Activated CD8-positive, alpha-beta memory T cell treated with anti-CD3 and anti-CD28 coated beads for 48 hours (primary cell): ENCODE data around the gene CYP1A2.
"Not testable (repeated sequence)": the region's sequence is repeated elsewhere in the genome, so short reads cannot be mapped to it uniquely, and the experiment has no call there.

Source experiments
- DNase-seq, 3 experiments: peaks; one replicate each; pipeline ENCODE4 v3.0.0-alpha.2; 2020; ENCODE audit warnings: low read depth in 2 of 3, low spot score in 2 of 3

CYP1A2 gene

GRCh38 chr15:74748322-74748946 lies at the start of gene CYP1A2:
Gene CYP1A2 (plus strand): TSS chr15:74748845. CDS start chr15:74749739, 894 bp downstream.
- no peak for DNase-seq

- DNase-seq = no peak
Observed at GRCh38 chr15:74709011-74709410, 39.6 kb upstream of the CYP1A2 start.

GRCh38 chr15:74709892-74710291 lies 38.8 kb upstream of the CYP1A2 start:
- DNase-seq = no peak

GRCh38 chr15:74710319-74711094 lies 38.1 kb upstream of the CYP1A2 start:
- DNase-seq = no peak

- no peak for DNase-seq
Observed at GRCh38 chr15:74712311-74712710, 36.3 kb upstream of the CYP1A2 start.

GRCh38 chr15:74716651-74717050 lies 32.0 kb upstream of the CYP1A2 start:
- DNase-seq = no peak

GRCh38 chr15:74722591-74722990 lies 26.1 kb upstream of the CYP1A2 start:
- DNase-seq = no peak

- no peak for DNase-seq
Observed at GRCh38 chr15:74723187-74723586, 25.5 kb upstream of the CYP1A2 start.

GRCh38 chr15:74723754-74724334 lies 24.8 kb upstream of the CYP1A2 start:
- DNase-seq = no peak

GRCh38 chr15:74724570-74725224 lies 23.9 kb upstream of the CYP1A2 start:
- DNase-seq = no peak

GRCh38 chr15:74725225-74725774 lies 23.3 kb upstream of the CYP1A2 start, which contains the start of gene CYP1A1:
Gene CYP1A1 (minus strand): TSS chr15:74725528. CDS start chr15:74723097, 2,431 bp downstream.
- no peak for DNase-seq

- DNase-seq = peak; percentile 22 to 47 (median 29)
Observed at GRCh38 chr15:74725845-74726773, 22.5 kb upstream of the CYP1A2 start.

GRCh38 chr15:74726774-74727164 lies 21.9 kb upstream of the CYP1A2 start:
- DNase-seq = no peak

GRCh38 chr15:74727727-74728126 lies 20.9 kb upstream of the CYP1A2 start:
- no peak for DNase-seq

- DNase-seq = not testable (repeated sequence)
Observed at GRCh38 chr15:74728699-74729098, 19.9 kb upstream of the CYP1A2 start.

GRCh38 chr15:74729372-74729771 lies 19.3 kb upstream of the CYP1A2 start:
- DNase-seq = not testable (repeated sequence)

GRCh38 chr15:74730619-74731316 lies 17.9 kb upstream of the CYP1A2 start:
- no peak for DNase-seq

- DNase-seq = no peak
Observed at GRCh38 chr15:74732846-74733245, 15.8 kb upstream of the CYP1A2 start.

- no peak for DNase-seq
Observed at GRCh38 chr15:74733269-74733668, 15.4 kb upstream of the CYP1A2 start.

GRCh38 chr15:74735305-74735704 lies 13.3 kb upstream of the CYP1A2 start:
- DNase-seq = no peak
